KMS-11 (cell line): Measurements from ENCODE around the gene ZDHHC20.
"Not testable (repeated sequence)": the region's sequence is repeated elsewhere in the genome, so short reads cannot be mapped to it uniquely, and the experiment has no call there.

Experiments
- H2AFZ ChIP-seq: fragments of 200-600 bp; sonication (generic); 2 replicates; pipeline ENCODE4 v1.6.1; 2016; ENCODE audit warnings: antibody characterized with exemption, mixed run types, low read depth
- H3K27ac ChIP-seq: fragments of 200-600 bp; sonication (generic); 2 replicates; pipeline ENCODE4 v1.6.1; 2016; ENCODE audit warnings: mild to moderate bottlenecking, mixed run types
- H3K27me3 ChIP-seq: fragments of 200-600 bp; sonication (generic); 2 replicates; pipeline ENCODE4 v1.6.1; 2017; ENCODE audit warnings: mild to moderate bottlenecking, low read depth, mixed run types, moderate library complexity; ENCODE audit not compliant: insufficient read depth
- H3K36me3 ChIP-seq: fragments of 200-600 bp; sonication (generic); 2 replicates; pipeline ENCODE4 v1.6.1; 2017; ENCODE audit warnings: mild to moderate bottlenecking, mixed run types; ENCODE audit not compliant: insufficient read depth
- H3K4me1 ChIP-seq: fragments of 200-600 bp; sonication (generic); 2 replicates; pipeline ENCODE4 v1.6.1; 2016; ENCODE audit warnings: mild to moderate bottlenecking, low read depth, mixed run types; ENCODE audit not compliant: poor library complexity, severe bottlenecking
- H3K4me2 ChIP-seq: fragments of 200-600 bp; sonication (generic); 2 replicates; pipeline ENCODE4 v1.7.0; 2016; ENCODE audit warnings: mild to moderate bottlenecking, mixed run types
- H3K4me3 ChIP-seq: fragments of 200-600 bp; sonication (generic); IDR thresholded peaks from 2 replicates; pipeline ENCODE4 v1.6.1; 2017; ENCODE audit warnings: low read depth, low read length, mixed read lengths; ENCODE audit not compliant: insufficient read depth
- H3K79me2 ChIP-seq: fragments of 200-600 bp; sonication (generic); 2 replicates; pipeline ENCODE4 v1.6.1; 2016; ENCODE audit warnings: low read depth, mixed run types; ENCODE audit not compliant: insufficient read depth
- H3K9ac ChIP-seq: fragments of 200-600 bp; sonication (generic); 2 replicates; pipeline ENCODE4 v1.6.1; 2016; ENCODE audit warnings: mild to moderate bottlenecking, mixed run types
- H4K20me1 ChIP-seq: fragments of 200-600 bp; sonication (generic); 2 replicates; pipeline ENCODE4 v1.6.1; 2016; ENCODE audit warnings: mild to moderate bottlenecking, mixed run types; ENCODE audit not compliant: insufficient read depth
- TF ChIP-seq, protein P1 (sequence below): fragments of 200-600 bp; sonication (generic); conservative IDR thresholded peaks from 2 replicates; pipeline ENCODE4 v1.6.1; 2017; ENCODE audit warnings: low read depth, mild to moderate bottlenecking, antibody characterized with exemption, low read length, moderate library complexity, mixed read lengths

Gene ZDHHC20

DNA sequence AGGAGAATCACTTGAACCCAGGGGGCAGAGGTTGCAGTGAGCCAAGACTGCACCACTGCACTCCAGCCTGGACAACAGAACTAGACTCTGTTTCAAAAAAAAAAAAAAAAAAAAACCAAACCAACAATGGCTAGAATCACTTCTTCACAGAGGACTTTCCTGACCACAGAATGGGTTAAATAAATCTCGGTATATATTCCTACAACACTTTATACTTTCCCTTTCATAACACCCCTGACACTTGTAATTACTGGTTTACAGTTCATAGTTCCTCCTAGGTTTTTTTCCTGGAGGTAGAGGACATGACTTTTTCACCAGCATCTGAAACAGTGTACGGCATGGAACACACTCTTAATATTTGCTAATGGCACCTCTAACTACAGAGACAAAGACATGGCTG is 31.4 kb downstream of the ZDHHC20 start:
- no peaks in the 10 kb centered on the region for H3K27me3 ChIP-seq
- H3K27ac ChIP-seq = no peak overlapping the region
- no peak overlapping the region for H3K9ac ChIP-seq
- TF ChIP-seq, protein P1, sequence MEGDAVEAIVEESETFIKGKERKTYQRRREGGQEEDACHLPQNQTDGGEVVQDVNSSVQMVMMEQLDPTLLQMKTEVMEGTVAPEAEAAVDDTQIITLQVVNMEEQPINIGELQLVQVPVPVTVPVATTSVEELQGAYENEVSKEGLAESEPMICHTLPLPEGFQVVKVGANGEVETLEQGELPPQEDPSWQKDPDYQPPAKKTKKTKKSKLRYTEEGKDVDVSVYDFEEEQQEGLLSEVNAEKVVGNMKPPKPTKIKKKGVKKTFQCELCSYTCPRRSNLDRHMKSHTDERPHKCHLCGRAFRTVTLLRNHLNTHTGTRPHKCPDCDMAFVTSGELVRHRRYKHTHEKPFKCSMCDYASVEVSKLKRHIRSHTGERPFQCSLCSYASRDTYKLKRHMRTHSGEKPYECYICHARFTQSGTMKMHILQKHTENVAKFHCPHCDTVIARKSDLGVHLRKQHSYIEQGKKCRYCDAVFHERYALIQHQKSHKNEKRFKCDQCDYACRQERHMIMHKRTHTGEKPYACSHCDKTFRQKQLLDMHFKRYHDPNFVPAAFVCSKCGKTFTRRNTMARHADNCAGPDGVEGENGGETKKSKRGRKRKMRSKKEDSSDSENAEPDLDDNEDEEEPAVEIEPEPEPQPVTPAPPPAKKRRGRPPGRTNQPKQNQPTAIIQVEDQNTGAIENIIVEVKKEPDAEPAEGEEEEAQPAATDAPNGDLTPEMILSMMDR = no peak
- H3K4me1 ChIP-seq = no peaks in the 10 kb centered on the region
- no peaks in the 10 kb centered on the region for H3K79me2 ChIP-seq
- H3K36me3 ChIP-seq = no peaks in the 10 kb centered on the region
- no peak overlapping the region for H3K4me3 ChIP-seq
- no peak overlapping the region for H3K4me2 ChIP-seq
- H2AFZ ChIP-seq = no peak overlapping the region
- H4K20me1 ChIP-seq = no peaks in the 10 kb centered on the region

DNA sequence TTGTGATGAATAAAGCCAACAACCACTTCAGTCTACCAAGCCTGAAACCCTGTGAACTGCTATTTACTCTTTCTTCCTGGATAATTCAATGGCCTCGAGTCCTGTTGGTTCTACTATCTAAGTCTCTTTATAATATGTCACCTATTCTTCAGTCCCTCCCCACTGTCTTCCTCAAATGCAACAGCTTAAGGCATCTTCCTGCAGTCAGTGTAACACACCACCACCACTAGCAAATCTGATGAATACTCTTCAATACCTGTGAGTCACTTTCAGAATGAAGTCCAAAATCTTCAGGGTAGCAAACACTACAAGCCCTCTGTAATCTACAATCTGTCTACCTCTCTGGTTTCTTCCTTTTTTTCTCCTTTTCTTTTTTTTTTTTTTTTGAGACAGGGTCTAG is 32.9 kb downstream of the ZDHHC20 start:
- no peaks in the 10 kb centered on the region for H3K79me2 ChIP-seq
- H3K4me1 ChIP-seq = no peaks in the 10 kb centered on the region
- H2AFZ ChIP-seq = no peak overlapping the region
- no peaks in the 10 kb centered on the region for H4K20me1 ChIP-seq
- no peaks in the 10 kb centered on the region for H3K27me3 ChIP-seq
- H3K27ac ChIP-seq = no peak overlapping the region
- H3K4me2 ChIP-seq = no peak overlapping the region
- H3K9ac ChIP-seq = no peak overlapping the region
- no peaks in the 10 kb centered on the region for H3K36me3 ChIP-seq
- no peak overlapping the region for H3K4me3 ChIP-seq
- TF ChIP-seq, protein P1 = no peak

DNA sequence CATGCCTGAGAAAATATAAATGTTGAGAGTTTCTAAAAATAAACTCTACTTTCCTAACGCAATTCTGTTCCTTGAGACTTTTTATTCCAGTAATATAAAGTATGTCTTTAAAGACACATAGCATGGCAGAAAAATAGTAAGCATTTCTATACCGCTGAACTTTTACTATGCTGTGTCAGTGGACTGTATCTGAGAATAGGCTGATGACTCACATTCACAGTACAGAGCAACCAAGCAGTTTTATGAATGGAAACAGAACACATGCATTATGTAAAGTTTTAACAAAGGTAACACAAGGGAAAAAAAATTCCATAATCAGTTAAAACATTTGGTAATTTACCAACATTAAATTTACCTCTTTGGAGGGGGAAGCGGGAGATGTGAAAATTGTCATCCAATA is 38.4 kb downstream of the ZDHHC20 start:
- no peaks in the 10 kb centered on the region for H3K36me3 ChIP-seq
- H3K4me2 ChIP-seq = no peak overlapping the region
- no peaks in the 10 kb centered on the region for H4K20me1 ChIP-seq
- no peaks in the 10 kb centered on the region for H3K4me1 ChIP-seq
- no peak overlapping the region for H2AFZ ChIP-seq
- H3K9ac ChIP-seq = no peak overlapping the region
- TF ChIP-seq, protein P1 = no peak
- no peak overlapping the region for H3K27ac ChIP-seq
- no peaks in the 10 kb centered on the region for H3K27me3 ChIP-seq
- no peaks in the 10 kb centered on the region for H3K79me2 ChIP-seq
- H3K4me3 ChIP-seq = no peak overlapping the region

DNA sequence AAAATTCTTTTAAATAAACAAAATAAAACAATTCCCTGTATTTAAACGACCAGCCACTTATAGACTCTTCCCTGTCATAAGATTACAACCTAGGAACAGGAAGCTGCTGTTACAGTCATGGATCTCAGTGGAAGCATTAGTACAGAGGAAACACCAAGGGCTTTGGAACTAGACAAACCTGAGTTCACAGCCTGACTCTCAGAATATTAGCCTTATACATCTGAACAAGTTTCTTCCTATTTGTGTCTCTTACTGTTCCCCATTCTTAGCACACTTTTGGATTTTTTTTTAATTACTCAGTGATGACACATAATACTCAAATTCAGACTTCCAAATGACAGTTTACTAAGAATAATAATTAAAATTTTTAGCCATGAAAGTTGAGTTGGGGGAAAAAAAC is 46.1 kb downstream of the ZDHHC20 start:
- Histone ChIP-seq H3K9ac (no peak overlapping the region), H3K27ac (no peak overlapping the region), H3K79me2 (no peaks in the 10 kb centered on the region), H3K4me2 (no peak overlapping the region), H3K27me3 (no peaks in the 10 kb centered on the region), H3K4me3 (no peak overlapping the region), H2AFZ (no peak overlapping the region), H3K36me3 (no peaks in the 10 kb centered on the region), H3K4me1 (no peaks in the 10 kb centered on the region), H4K20me1 (no peaks in the 10 kb centered on the region)
- TF ChIP-seq, protein P1 = no peak

DNA sequence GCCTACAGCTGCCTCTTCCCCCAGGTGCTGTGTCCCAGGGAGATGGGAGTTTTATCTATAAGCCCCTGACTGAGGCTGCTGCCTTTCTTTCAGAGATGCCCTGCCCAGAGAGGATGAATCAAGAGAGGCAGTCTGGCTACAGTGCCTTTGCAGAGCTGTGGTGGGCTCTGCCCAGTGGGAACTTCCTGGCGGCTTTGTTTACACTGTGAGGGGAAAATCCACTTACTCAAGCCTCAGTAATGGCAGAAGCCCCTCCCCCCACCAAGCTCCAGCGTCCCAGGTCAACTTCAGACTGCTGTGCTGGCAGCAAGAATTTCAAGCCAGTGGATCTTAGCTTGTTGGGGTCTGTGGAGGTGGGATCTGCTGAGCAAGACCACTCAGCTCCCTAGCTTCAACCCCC is 48.6 kb downstream of the ZDHHC20 start:
- not testable (repeated sequence) for H3K27ac ChIP-seq, H3K36me3 ChIP-seq, H4K20me1 ChIP-seq, H3K79me2 ChIP-seq, H3K4me3 ChIP-seq, H3K4me2 ChIP-seq, H3K4me1 ChIP-seq, H3K9ac ChIP-seq, H2AFZ ChIP-seq, H3K27me3 ChIP-seq
